ENCODE results near the gene ARHGAP31.

The ARHGAP31 gene

GRCh38 chr3:119322835-119323722 lies 28.9 kb downstream of the ARHGAP31 start (continued):
- TF ChIP-seq ZNF837 (tag by site-specific recombination; IDR thresholded peaks at IDR 0.05) = no peak
- TF ChIP-seq ZSCAN4 (tag by site-specific recombination; IDR thresholded peaks at IDR 0.05) = no peak
- no peak for TF ChIP-seq FEZF1 (tag by site-specific recombination; IDR thresholded peaks at IDR 0.05)
- TF ChIP-seq BCL11B (tag by site-specific recombination; IDR thresholded peaks at IDR 0.05; ENCODE audit: low read depth) = no peak
- no peak for TF ChIP-seq ZBTB21 (tag by site-specific recombination; IDR thresholded peaks at IDR 0.05)
- peak; percentile 51; the same call in 1 of the 2 replicates for TF ChIP-seq ZNF501 (tag by site-specific recombination; IDR thresholded peaks at IDR 0.05)
- no peak for TF ChIP-seq ZNF747 (tag by site-specific recombination; IDR thresholded peaks at IDR 0.05)
- no peak for TF ChIP-seq ZNF18 (tag by site-specific recombination; IDR thresholded peaks at IDR 0.05)
- TF ChIP-seq HIC1 (tag by site-specific recombination; IDR thresholded peaks at IDR 0.05) = no peak
- TF ChIP-seq ZFP3 (tag by site-specific recombination; IDR thresholded peaks at IDR 0.05; ENCODE audit: low read depth) = no peak
- no peak for TF ChIP-seq ZNF112 (tag by site-specific recombination; IDR thresholded peaks at IDR 0.05)
- TF ChIP-seq ZFP41 (tag by site-specific recombination; IDR thresholded peaks at IDR 0.05; ENCODE audit: borderline replicate concordance) = no peak
- no peak for TF ChIP-seq ZNF514 (tag by site-specific recombination; IDR thresholded peaks at IDR 0.05)
- TF ChIP-seq ZNF211 (tag by site-specific recombination; IDR thresholded peaks at IDR 0.05; ENCODE audit: low read depth) = no peak
- TF ChIP-seq ZNF473 (tag by site-specific recombination; IDR thresholded peaks at IDR 0.05) = no peak
- no peak for TF ChIP-seq ZNF580 (tag by site-specific recombination; IDR thresholded peaks at IDR 0.05)
- peak; percentile 95 for TF ChIP-seq PRDM4 (tag by site-specific recombination; IDR thresholded peaks at IDR 0.05)
- no peak for TF ChIP-seq ZNF571 (tag by site-specific recombination; IDR thresholded peaks at IDR 0.05)
- TF ChIP-seq ZNF157 (tag by site-specific recombination; IDR thresholded peaks at IDR 0.05) = no peak
- peak; percentile 43; the same call in 1 of the 2 replicates for TF ChIP-seq ZBTB48 (tag by site-specific recombination; IDR thresholded peaks at IDR 0.05)
- TF ChIP-seq GLI2 (tag by site-specific recombination; IDR thresholded peaks at IDR 0.05; ENCODE audit: borderline replicate concordance, low read depth) = no peak
- no peak for TF ChIP-seq ZNF24 (tag by site-specific recombination; IDR thresholded peaks at IDR 0.05)
- no peak for TF ChIP-seq ZNF214 (tag by site-specific recombination; IDR thresholded peaks at IDR 0.05; ENCODE audit: borderline replicate concordance)
- TF ChIP-seq GLIS1 (tag by site-specific recombination; IDR thresholded peaks at IDR 0.05) = peak; percentile 40
- peak; percentile 44; the same call in 1 of the 2 replicates for TF ChIP-seq ZXDB (tag by site-specific recombination; IDR thresholded peaks at IDR 0.05)
- no peak for TF ChIP-seq MEIS1 (CRISPR knock-in tag; IDR thresholded peaks at IDR 0.05; ENCODE audit: borderline replicate concordance)
- no peak for TF ChIP-seq REPIN1 (tag by site-specific recombination; IDR thresholded peaks at IDR 0.05; ENCODE audit: low read depth)
- TF ChIP-seq CTCF (tag by site-specific recombination; IDR thresholded peaks at IDR 0.05) = peak; percentile 57; the same call in 1 of the 2 replicates
- no peak for TF ChIP-seq ZSCAN5A (tag by site-specific recombination; IDR thresholded peaks at IDR 0.05)
